PFSK-1 (cell line): Measurements from ENCODE around the gene PNMA6F.

Experiments
- POLR2AphosphoS5 ChIP-seq: IDR thresholded peaks from 2 replicates; pipeline ENCODE4 v1.6.1; 2012; ENCODE audit warnings: low read depth, mild to moderate bottlenecking, control low read depth, low read length, moderate library complexity
- REST ChIP-seq, 2 experiments: IDR thresholded peaks; 2 replicates each; pipeline versions ENCODE4 v1.6.1 to v1.8.0; 2011 to 2012; ENCODE audit warnings: low read depth in 2 of 2, low read length in 2 of 2, control low read depth in 1 of 2, inconsistent platforms in 1 of 2, mild to moderate bottlenecking in 1 of 2, moderate library complexity in 1 of 2; ENCODE audit not compliant: insufficient read depth in 1 of 2
- SIN3A ChIP-seq: IDR thresholded peaks from 2 replicates; pipeline ENCODE4 v1.6.1; 2012; ENCODE audit warnings: mild to moderate bottlenecking, low read length, moderate library complexity, borderline replicate concordance; ENCODE audit not compliant: insufficient read depth
- TAF1 ChIP-seq: IDR thresholded peaks from 2 replicates; pipeline ENCODE4 v1.6.1; 2012; ENCODE audit warnings: low read length, control low read depth, borderline replicate concordance; ENCODE audit not compliant: insufficient read depth

GRCh38 chrX:153342762-153343558 lies 21.4 kb upstream of the PNMA6F start:
- TF ChIP-seq POLR2AphosphoS5 (no peak), SIN3A (no peak), TAF1 (no peak), REST (IDR thresholded peaks at IDR 0.05; ENCODE audit: insufficient read depth in 1 of 2, low read depth in 2 of 2, low read length in 2 of 2) (no peak)
